ENCODE results near the gene DHPS. TPM values are rescaled to one million over a fixed set of nuclear protein-coding genes. Genes with fewer than 3 reads are reported as not detected.
"Not testable (repeated sequence)": the region's sequence is repeated elsewhere in the genome, so short reads cannot be mapped to it uniquely, and the experiment has no call there.

DHPS gene
- 100 to 1,000 TPM; 140 to 150 TPM for total RNA-seq

DNA sequence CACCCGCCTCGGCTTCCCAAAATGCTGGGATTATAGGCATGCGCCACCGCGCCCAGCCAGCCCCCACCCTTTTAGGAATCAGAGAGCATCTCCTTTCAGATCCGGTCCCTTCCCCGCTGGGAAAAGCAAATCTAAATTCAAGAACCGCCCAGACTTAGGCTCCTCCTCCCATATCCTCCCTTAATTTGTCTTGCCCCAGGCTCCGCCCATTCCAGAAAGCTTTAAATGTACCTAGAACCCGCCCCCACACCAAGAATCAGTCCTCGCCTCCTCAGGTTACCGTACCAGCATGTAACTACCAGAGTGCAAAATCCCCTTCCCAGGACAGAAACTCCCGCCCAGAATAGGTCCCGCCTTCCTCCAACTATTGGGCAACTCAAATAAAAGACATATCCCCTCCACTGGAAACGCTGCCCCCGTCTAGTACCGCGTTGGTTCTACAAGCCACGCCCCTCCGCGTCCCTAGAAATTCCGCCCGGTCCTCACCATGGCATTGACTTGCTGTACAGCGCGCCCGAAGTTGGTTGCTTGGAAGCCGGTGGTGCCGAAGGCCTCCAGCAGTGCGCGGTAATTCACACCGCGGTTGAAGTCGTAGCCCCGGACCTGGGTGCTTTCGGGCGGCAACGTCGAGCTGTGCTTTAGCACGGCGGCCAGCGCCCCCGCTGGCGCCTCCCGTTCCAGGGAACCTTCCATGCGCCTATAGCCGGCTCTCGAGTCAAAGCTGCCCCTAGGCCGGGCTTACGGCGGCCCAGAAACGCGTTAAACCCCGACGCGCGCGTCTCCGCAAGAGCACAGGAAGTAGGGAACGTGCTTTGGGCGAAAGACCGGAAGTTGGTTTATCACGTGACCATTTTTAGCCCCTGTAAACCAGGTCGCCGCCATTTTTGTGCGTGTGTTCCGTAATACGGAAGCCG, at the start of gene DHPS:
DHPS (minus strand) TSS at position 807 of the 914 bp plus-strand sequence; CDS start at position 693, 114 bp downstream.
- peak within 1 kb of the TSS; percentile 97 for H3K27ac Mint-ChIP-seq
- no peaks in the 10 kb centered on the region for H3K9me3 Mint-ChIP-seq
- peak within 1 kb of the TSS; percentile 95 to 98 for H3K4me3 Mint-ChIP-seq
- peak; percentile 90 to 95 for DNase-seq
- peaks cover 31% of the 10 kb centered on the region for H3K4me1 Mint-ChIP-seq (ENCODE audit: low read depth)
- no peaks in the 10 kb centered on the region for H3K27me3 Mint-ChIP-seq (ENCODE audit: low read depth)
- peaks cover 5 to 18% of the 10 kb centered on the region in 2 donors for H3K36me3 Mint-ChIP-seq (ENCODE audit: insufficient read depth in 2 of 2)
- peak; percentile 87 to 89 for ATAC-seq (replicated peaks in 1 of 2)

DNA sequence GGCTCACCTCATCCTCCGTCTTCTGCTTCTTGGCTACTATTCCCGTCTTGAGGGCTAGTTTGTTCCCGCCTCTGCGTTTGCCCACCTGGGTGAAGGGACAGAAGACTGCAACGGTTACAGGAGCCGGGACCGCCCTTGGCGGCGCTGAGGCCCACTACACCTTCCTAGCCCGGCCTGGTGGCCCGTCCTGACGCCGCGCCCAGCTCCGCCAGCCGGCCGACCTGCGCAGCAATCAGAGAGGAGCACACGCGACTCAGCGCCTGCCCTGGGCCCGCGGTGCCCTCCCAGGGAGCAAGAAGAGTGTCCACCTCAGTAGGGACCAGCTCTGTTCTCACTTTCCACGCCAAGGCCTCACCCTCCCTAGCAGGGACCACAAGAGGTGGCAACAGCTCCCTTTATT, 49.7 kb upstream of the DHPS start:
- DNase-seq (no peak), ATAC-seq (replicated peaks in 1 of 2) (no peak)
- H3K4me3 Mint-ChIP-seq = no peak overlapping the region
- H3K27me3 Mint-ChIP-seq (ENCODE audit: low read depth) = no peaks in the 10 kb centered on the region
- H3K27ac Mint-ChIP-seq = no peak overlapping the region
- H3K36me3 Mint-ChIP-seq (ENCODE audit: insufficient read depth in 2 of 2) = peaks cover 11 to 30% of the 10 kb centered on the region in 2 donors
- H3K9me3 Mint-ChIP-seq = no peaks in the 10 kb centered on the region
- H3K4me1 Mint-ChIP-seq (ENCODE audit: low read depth) = peaks cover 29% of the 10 kb centered on the region

DNA sequence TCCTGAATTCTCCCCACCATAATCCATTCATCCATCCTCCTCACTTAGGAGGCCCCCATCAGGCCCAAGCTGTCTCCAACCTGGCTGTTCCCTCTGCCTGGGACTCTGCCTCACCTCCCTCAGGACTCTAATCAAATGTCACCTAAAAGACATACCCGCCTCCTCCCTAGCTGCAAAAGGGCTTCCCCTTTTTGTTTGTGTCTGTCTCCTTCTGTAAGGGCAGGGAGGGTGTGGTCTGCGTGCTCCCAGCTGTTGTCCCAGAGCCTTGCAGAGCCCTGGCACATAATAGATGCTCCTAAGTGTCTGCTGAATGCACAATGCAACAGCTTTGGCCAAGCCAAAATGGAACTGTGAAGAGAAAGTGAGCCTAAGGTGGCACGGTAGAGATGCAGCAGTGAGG, 48.4 kb upstream of the DHPS start:
- Mint-ChIP-seq H3K4me1 (ENCODE audit: low read depth) (peaks cover 25% of the 10 kb centered on the region), H3K27me3 (ENCODE audit: low read depth) (no peaks in the 10 kb centered on the region), H3K4me3 (no peak overlapping the region), H3K36me3 (ENCODE audit: insufficient read depth in 2 of 2) (peaks cover 11 to 30% of the 10 kb centered on the region in 2 donors), H3K9me3 (no peaks in the 10 kb centered on the region), H3K27ac (no peak overlapping the region)
- ATAC-seq (replicated peaks in 1 of 2) = no peak
- DNase-seq = no peak

DNA sequence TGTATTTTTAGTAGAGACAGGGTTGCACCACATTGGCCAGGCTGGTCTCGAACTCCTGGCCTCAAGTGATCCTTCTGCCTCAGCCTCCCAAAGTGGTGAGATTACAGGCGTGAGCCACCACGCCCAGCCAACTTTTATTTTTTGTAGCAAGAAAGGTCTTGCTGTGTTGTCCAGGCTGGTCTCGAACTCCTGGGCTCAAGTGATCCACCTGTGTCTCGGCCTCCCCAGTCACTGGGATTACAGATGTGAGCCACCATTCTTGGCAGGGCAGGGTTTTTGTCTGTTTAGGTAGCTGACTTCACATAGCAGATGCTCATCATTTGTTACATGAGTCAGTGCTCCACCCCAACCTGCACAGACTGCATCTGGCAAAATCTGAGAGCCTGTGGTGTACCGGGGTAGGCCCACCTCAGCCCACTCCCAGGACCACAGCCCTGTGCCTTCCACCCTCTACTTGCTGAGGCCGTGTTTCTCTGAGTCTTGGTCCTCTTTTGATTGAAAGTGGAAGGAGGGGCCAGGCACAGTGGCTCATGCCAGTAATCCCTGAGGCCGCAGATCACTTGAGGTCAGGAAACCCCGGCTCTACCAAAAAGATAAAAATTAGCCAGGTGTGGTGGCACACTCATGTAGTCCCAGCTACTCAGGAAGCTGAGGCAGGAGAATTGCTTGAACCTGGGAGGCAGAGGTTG, 46.2 kb upstream of the DHPS start:
- Mint-ChIP-seq H3K4me1 (ENCODE audit: low read depth) (peaks cover 28% of the 10 kb centered on the region), H3K27me3 (ENCODE audit: low read depth) (no peaks in the 10 kb centered on the region), H3K4me3 (no peak overlapping the region), H3K9me3 (no peaks in the 10 kb centered on the region), H3K27ac (no peak overlapping the region), H3K36me3 (ENCODE audit: insufficient read depth in 2 of 2) (peaks cover 8 to 22% of the 10 kb centered on the region in 2 donors)
- DNase-seq (no peak), ATAC-seq (replicated peaks in 1 of 2) (no peak)

DNA sequence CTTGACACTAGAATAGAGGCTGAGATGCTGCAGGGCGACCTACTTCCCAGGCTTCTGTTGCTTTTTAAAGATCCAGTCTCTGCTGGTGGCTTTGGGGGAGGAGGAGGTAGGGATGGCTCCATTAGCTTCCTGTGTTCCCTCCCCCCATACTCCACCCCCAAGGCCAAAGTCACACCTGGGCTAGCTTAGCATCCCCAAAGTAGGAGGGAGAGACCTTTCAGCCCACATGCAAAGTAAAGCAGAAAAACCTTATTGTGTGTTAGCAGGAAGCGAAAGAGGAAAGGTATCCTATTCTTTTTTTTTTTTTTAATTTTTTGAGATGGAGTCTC, 45.3 kb upstream of the DHPS start:
- H3K4me3 Mint-ChIP-seq = no peak overlapping the region
- no peak for ATAC-seq (replicated peaks in 1 of 2)

DNA sequence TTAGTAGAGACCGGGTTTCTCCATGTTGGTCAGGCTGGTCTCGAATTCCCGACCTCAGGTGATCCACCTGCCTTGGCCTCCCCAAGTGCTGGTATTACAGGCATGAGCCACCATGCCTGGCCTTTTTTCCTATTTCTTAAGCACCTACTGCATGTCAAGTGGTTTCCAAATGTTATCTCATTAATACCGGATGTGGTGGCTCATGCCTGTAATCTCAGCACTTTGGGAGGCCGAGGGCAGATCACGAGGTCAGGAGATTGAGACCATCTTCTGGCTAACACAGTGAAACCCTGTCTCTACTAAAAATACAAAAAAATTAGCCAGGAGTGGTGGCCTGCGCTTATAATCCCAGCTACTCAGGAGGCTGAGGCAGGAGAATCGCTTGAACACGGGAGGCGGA, 43.9 kb upstream of the DHPS start:
- not testable (repeated sequence) for ATAC-seq (replicated peaks in 1 of 2); H3K27me3 Mint-ChIP-seq (ENCODE audit: low read depth); DNase-seq; H3K27ac Mint-ChIP-seq; H3K9me3 Mint-ChIP-seq
- Mint-ChIP-seq H3K4me3 (peak overlapping the region in 1 of 2 donors; percentile 10), H3K36me3 (ENCODE audit: insufficient read depth in 2 of 2) (peaks cover 13 to 28% of the 10 kb centered on the region in 2 donors), H3K4me1 (ENCODE audit: low read depth) (peaks cover 28% of the 10 kb centered on the region)

More for the DNA sequence above, 45.3 kb upstream of the DHPS start:
- H3K27me3 Mint-ChIP-seq (ENCODE audit: low read depth) = no peaks in the 10 kb centered on the region
- no peak for DNase-seq
- peaks cover 9 to 19% of the 10 kb centered on the region in 2 donors for H3K36me3 Mint-ChIP-seq (ENCODE audit: insufficient read depth in 2 of 2)
- no peaks in the 10 kb centered on the region for H3K9me3 Mint-ChIP-seq
- peaks cover 23% of the 10 kb centered on the region for H3K4me1 Mint-ChIP-seq (ENCODE audit: low read depth)
- no peak overlapping the region for H3K27ac Mint-ChIP-seq

DNA sequence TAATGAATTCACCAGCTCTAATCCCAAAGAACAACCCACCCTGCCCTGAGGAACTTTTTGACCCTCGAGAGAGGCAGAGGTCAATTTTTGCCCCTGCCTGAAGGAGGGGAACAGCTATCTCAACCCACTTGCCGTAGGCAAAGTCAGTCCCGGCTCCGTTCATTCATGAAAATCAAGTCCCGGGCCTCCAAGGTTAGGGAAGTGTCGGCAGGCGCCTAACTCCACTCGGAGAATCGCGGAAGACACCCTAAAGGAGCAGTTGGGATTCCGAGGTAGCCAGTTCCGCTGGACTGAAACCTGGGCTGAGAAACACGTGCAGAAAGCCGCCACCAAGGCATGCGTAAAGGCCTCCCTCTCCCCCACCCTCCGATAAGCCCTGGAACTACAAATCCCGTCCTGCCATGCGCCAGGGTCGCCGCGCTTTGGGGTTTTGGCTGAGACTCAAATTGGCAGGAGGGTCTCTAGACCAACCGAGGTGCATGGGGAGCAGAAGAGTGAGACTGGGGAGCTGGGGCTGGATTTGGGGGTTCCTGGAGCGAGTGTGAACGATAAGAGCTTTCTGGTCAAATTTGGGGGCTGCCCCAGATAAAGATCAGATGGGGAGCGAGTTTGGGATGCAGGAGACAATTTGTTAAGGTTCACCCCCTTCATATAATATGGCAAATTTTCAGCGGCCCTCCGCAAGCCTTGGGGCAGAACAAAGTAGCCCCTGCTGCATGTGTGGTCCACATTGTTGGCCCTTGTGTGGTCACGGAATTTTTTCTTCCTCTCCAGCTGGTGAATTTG, 42.2 kb upstream of the DHPS start, which contains the start of gene TNPO2:
TNPO2 (minus strand) TSS at position 292 of the 786 bp plus-strand sequence. CDS start 2,955 bp downstream, outside the sequence.
- ATAC-seq (replicated peaks in 1 of 2) = peak; percentile 49 to 59
- H3K36me3 Mint-ChIP-seq (ENCODE audit: insufficient read depth in 2 of 2) = peaks cover 8 to 24% of the 10 kb centered on the region in 2 donors
- peak; percentile 72 to 78 for DNase-seq
- H3K4me3 Mint-ChIP-seq = peak within 1 kb of the TSS; percentile 94 to 99
- H3K4me1 Mint-ChIP-seq (ENCODE audit: low read depth) = peaks cover 38% of the 10 kb centered on the region
- peak within 1 kb of the TSS; percentile 75 for H3K27ac Mint-ChIP-seq
- no peaks in the 10 kb centered on the region for H3K9me3 Mint-ChIP-seq
- H3K27me3 Mint-ChIP-seq (ENCODE audit: low read depth) = no peaks in the 10 kb centered on the region

DNA sequence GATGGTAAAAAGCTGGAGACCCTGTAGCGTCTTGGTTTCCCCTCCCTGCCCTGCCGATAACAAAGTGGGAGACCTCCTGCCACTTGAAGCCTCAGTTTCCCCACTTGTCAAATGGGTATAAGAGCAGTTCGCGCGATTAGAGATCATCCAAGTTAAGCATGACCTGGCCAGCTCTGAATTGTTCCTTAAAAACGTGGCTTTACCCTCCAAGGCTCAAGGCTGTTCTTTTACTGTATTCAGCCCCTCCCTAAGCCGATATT, 41.6 kb upstream of the DHPS start:
- DNase-seq = no peak
- H3K4me3 Mint-ChIP-seq = peak overlapping the region; percentile 94 to 99
- H3K27me3 Mint-ChIP-seq (ENCODE audit: low read depth) = no peaks in the 10 kb centered on the region
- peaks cover 8 to 23% of the 10 kb centered on the region in 2 donors for H3K36me3 Mint-ChIP-seq (ENCODE audit: insufficient read depth in 2 of 2)
- H3K9me3 Mint-ChIP-seq = no peaks in the 10 kb centered on the region
- peaks cover 43% of the 10 kb centered on the region for H3K4me1 Mint-ChIP-seq (ENCODE audit: low read depth)
- ATAC-seq (replicated peaks in 1 of 2) = no peak
- peak overlapping the region; percentile 75 for H3K27ac Mint-ChIP-seq

DNA sequence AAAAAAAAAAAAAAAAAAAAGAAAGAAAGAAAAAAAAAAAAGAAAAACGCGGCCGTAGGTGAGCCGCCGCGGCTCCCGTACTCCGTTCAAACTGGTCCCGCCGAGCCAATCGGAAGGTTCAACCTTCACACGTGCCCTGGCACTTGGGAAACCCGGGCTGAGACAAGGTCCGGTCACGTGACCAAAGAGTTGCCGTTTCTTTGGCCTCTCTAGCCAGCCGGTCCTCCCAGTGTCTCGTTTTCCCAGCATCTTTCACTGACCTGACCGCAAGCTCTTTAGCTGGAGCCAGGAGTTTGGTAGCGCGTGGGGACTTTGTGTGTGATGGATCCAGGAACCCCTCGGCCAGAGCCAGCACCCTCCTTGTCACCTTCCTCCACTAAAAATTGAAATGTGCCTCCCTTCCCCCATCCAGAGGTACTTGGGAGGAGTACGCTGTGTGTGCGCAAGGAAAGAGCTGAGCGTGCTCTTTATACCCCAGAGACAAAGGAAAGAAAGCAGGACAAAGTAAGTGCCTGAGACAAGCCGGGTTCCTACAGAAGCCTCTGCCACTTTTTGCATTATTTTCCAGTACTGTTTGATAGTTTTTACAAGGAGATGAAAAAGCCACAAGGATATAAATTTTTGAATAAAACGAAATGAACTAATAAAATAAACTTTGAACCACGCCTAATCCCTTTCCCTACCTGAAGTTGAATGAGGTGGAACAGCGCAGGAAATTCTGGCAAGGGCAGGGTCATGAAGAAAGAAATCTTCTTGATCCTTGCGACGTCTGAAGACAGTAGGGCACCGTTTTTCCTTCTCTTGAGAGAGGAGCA, 41.1 kb upstream of the DHPS start:
- Mint-ChIP-seq H3K36me3 (ENCODE audit: insufficient read depth in 2 of 2) (peaks cover 8 to 20% of the 10 kb centered on the region in 2 donors), H3K9me3 (no peaks in the 10 kb centered on the region), H3K4me3 (peak overlapping the region; percentile 94 to 99), H3K27me3 (ENCODE audit: low read depth) (no peaks in the 10 kb centered on the region), H3K27ac (peak overlapping the region; percentile 75), H3K4me1 (ENCODE audit: low read depth) (peaks cover 45% of the 10 kb centered on the region)
- ATAC-seq (replicated peaks in 1 of 2) (peak; percentile 90), DNase-seq (peak; percentile 92 to 97)

DNA sequence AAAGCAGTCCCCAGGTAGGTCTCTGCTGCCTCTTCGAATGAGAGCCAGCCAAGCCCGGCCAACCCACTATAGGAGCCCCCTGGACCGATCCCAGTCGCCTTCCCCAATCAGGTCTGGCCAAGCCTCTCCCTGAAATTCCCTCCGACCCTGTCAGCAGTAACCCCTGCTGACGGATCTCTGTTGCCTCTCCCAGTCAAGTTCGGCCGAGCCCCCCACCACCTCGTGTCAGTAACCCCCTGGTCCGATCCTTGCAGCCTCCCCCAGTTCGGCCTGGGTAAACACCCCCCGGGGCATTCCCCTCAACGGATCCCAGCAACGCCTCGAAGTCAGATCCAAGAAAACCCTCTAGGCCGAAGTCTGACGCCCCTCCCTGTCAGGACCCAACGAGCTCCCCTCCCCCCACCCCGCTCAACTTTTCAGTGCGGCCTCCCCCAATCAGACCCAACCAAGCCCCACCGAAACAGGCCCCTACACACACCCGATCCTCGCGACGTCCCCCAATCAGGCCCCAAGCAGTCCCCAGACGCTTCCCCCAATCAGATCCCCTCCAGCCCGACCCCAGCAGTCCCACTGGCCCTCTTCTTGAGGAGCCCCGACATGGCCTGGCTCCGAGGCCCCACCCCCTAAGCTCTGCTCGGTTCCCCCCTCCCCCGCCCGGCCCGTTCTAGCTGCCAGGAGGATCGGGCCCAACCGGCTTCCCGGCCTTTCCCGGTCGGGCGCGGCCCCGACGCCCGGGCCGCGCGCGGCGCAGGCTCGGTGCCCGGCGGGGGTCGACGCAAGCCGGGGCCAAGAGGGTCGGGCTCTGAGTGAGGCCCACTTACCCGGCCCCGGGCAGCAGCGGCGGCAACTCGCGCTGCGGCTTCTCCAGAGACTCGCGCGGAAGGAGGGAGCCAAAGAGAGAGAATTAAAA, 40.2 kb upstream of the DHPS start:
- Mint-ChIP-seq H3K36me3 (ENCODE audit: insufficient read depth in 2 of 2) (peaks cover 8 to 18% of the 10 kb centered on the region in 2 donors), H3K4me1 (ENCODE audit: low read depth) (peaks cover 50% of the 10 kb centered on the region), H3K9me3 (no peaks in the 10 kb centered on the region), H3K27me3 (ENCODE audit: low read depth) (no peaks in the 10 kb centered on the region), H3K27ac (peak overlapping the region; percentile 97), H3K4me3 (peak overlapping the region; percentile 96 to 99)
- ATAC-seq (replicated peaks in 1 of 2) (peak; percentile 62 to 67), DNase-seq (peak; percentile 65 to 76)

DNA sequence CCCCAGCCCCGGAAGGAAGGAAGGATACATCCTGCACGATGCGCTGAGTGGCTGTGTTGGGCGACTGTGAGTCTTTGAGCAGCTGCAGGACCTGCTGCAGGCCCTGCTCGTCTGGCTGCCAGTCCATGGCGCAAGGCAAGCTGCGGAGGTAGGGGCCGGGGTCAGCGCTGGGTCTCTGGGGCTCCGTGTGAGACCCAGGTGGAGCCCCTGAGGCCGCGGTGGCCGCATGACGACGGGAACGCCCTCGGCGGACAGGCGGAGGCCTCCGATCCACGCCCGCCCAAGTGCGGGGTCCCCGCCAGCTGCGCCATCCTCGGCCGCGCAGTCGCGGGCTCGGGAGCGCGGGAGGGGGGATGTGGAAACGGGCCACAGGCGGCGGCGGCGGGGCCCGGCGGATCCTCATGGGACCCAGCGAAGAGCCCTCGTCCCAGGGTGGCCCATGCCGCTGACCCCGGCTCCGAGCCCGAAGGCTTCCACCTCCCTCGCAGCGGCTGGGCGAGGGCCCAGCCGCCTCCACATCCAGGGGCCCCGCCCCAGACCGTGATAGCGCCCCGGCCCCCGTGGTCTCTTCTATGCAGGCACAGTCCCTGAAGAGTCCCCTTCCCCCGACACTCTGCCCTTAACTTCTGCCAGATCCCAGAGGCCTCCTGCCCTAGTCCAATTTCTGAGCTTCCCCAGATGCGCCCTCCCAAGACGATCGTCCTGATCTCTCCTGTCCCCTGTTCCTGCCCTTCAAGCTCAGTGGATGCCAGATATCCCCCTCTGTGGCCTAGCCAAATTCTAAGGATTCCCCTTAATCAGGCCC, 39.4 kb upstream of the DHPS start:
- Mint-ChIP-seq H3K4me1 (ENCODE audit: low read depth) (peaks cover 55% of the 10 kb centered on the region), H3K9me3 (no peaks in the 10 kb centered on the region), H3K4me3 (peak overlapping the region; percentile 95 to 96), H3K27ac (peak overlapping the region; percentile 97), H3K27me3 (ENCODE audit: low read depth) (no peaks in the 10 kb centered on the region), H3K36me3 (ENCODE audit: insufficient read depth in 2 of 2) (peaks cover 13 to 15% of the 10 kb centered on the region in 2 donors)
- ATAC-seq (replicated peaks in 1 of 2) (no peak), DNase-seq (peak in 1 of 2 donors; percentile 25)
